Gastroesophageal sphincter (tissue), 4 donors: ENCODE measurements around the gene JAM3. TPM values are rescaled to one million over a fixed set of nuclear protein-coding genes. Genes with fewer than 3 reads are reported as not detected.

Experiments
- ATAC-seq: fragments of 150-250 bp; one replicate; pipeline ENCODE4 v1.9.1; 2016; ENCODE audit warnings: mild to moderate bottlenecking, moderate library complexity
- H3K27ac ChIP-seq, 4 donors: fragments of 200-600 bp; sonication (generic) in 3 of 4; 1 replicate in 3 of 4; 2 replicates in 1 of 4; pipeline ENCODE4 v1.5.1; 2016 to 2019
- H3K27me3 ChIP-seq: fragments of 200-600 bp; sonication (generic); one replicate; pipeline ENCODE4 v1.5.1; 2019
- H3K36me3 ChIP-seq, 2 donors: fragments of 200-600 bp; sonication (generic); one replicate each; pipeline ENCODE4 v1.5.1; 2019; ENCODE audit warnings: control low read depth in 1 of 2
- H3K4me1 ChIP-seq, 3 donors: fragments of 200-600 bp; sonication (generic); 1 replicate in 2 of 3; 2 replicates in 1 of 3; pipeline ENCODE4 v1.5.1; 2016 to 2019; ENCODE audit warnings: control low read depth in 2 of 3
- H3K4me3 ChIP-seq, 2 donors: fragments of 200-600 bp; sonication (generic); one replicate each; pipeline ENCODE4 v1.5.1; 2019; ENCODE audit warnings: mild to moderate bottlenecking in 1 of 2, moderate library complexity in 1 of 2
- H3K9me3 ChIP-seq, 3 donors: fragments of 200-600 bp; sonication (generic); one replicate each; pipeline ENCODE4 v1.5.1; 2017 to 2019; ENCODE audit warnings: control low read depth in 2 of 3
- CTCF ChIP-seq, 4 experiments: fragments of 200-600 bp in 2 of 4; fragments of 450-650 bp in 2 of 4; sonication (generic) in 1 of 4; IDR thresholded peaks; one replicate each; pipeline ENCODE4 v1.5.1; 2017 to 2019; ENCODE audit warnings: antibody characterized with exemption in 4 of 4, mild to moderate bottlenecking in 2 of 4, moderate library complexity in 2 of 4
- EP300 ChIP-seq: sonication (generic); formaldehyde crosslinking; IDR thresholded peaks from one replicate; pipeline ENCODE4 v1.6.1; 2017; ENCODE audit warnings: antibody characterized with exemption, mild to moderate bottlenecking
- POLR2A ChIP-seq, 2 donors: fragments of 450-650 bp; IDR thresholded peaks; one replicate each; pipeline ENCODE4 v1.6.1; 2017; ENCODE audit warnings: antibody characterized with exemption in 2 of 2, mild to moderate bottlenecking in 2 of 2, moderate library complexity in 1 of 2
- POLR2AphosphoS5 ChIP-seq: sonication (generic); formaldehyde crosslinking; IDR thresholded peaks from one replicate; pipeline ENCODE4 v1.6.1; 2017; ENCODE audit warnings: antibody characterized with exemption
- WGBS, 2 donors: methylation state at CpG; one replicate each; pipeline ENCODE4 v1.1.5; 2018; ENCODE audit warnings: low coverage in 1 of 2; 5-methylcytosine and 5-hydroxymethylcytosine counted together
- total RNA-seq, 4 donors: library from RNA; depleted of rRNA; stranded (reverse); fragments of >200 nt; gene quantifications; one replicate each; pipeline ENCODE4 v1.1.0, GENCODE V29; 2016

The JAM3 gene
- total RNA-seq, 4 donors from 2014 or later: 91.0 to 163 (median 104) TPM

DNA sequence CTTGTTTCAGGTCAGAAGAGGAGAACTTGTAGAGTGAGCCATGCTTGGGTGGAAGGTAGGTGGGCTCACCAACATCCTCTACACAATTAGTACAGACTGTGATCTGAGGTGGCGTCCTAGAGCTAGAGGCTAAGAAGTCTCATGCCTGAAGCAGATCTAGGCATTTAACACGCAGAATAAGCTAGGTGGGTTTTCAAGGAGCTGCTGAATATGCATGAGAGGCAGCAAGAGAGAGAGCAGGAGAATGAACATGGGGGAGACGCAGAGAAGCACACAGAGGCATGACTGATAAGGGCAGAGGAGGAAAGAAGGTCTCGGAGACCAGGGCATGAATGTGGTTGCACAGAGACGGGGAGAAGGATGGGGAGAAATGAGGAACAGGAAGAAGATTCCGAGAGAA, 36.8 kb upstream of the JAM3 start:
- ATAC-seq: no peak
- Histone ChIP-seq H3K36me3 (no peaks in the 10 kb centered on the region), H3K27me3 (no peaks in the 10 kb centered on the region), H3K4me3 (no peak overlapping the region), H3K27ac (peak overlapping the region in 3 of 4 donors; percentile 85 to 95 (median 88)), H3K4me1 (peaks cover 5 to 50% (median 29%) of the 10 kb centered on the region in 3 donors), H3K9me3 (no peaks in the 10 kb centered on the region)
- TF ChIP-seq POLR2A (IDR thresholded peaks at IDR 0.05): no peak
- TF ChIP-seq POLR2AphosphoS5: no peak
- TF ChIP-seq EP300: no peak
- no peak for TF ChIP-seq CTCF (IDR thresholded peaks at IDR 0.05)
- 72 to 78% methylated on average over 6 of the region's 6 CpGs for WGBS, 2 donors

DNA sequence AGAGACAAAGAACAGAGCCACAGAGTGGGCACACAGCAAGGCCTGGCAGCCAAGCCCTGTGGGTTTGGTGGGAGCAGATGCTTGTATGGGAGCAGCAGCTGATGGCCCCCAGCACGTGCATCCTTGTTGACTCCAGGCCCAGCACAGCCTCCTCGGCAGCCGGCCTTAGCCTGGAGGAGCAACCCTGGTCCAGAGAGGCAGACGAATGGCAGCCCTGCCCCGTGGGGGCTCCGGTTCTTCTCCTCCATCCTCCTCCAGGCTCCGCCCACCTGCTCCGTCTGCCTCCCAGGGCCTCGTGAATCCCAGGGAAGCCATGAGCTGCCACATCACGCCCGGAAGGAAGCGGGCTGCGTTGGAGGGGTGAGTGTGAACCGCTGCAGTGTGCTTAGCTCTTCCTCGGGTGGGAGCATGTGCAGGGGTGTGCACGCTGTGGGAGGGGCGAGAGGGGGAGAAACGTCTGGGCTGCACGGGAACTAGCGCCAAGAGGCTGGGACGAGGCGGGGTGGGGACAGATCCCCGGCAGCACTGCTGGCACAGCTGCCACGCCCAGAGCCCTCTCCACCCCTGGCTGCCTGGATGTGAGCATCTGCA, 36.3 kb upstream of the JAM3 start:
- no peak for TF ChIP-seq EP300
- TF ChIP-seq POLR2AphosphoS5: no peak
- no peak for TF ChIP-seq CTCF (IDR thresholded peaks at IDR 0.05)
- no peak for TF ChIP-seq POLR2A (IDR thresholded peaks at IDR 0.05)
- no peak for ATAC-seq
- Histone ChIP-seq H3K36me3 (no peaks in the 10 kb centered on the region), H3K4me1 (peaks cover 5 to 53% (median 31%) of the 10 kb centered on the region in 3 donors), H3K27me3 (no peaks in the 10 kb centered on the region), H3K4me3 (no peak overlapping the region), H3K9me3 (no peaks in the 10 kb centered on the region), H3K27ac (peak overlapping the region in 3 of 4 donors; percentile 85 to 95 (median 88))
- whole genome bisulfite sequencing, 2 donors: 40% methylated on average over 1 of the region's 24 CpGs; no CpG with 5 or more reads in 1 of the 2 donors

DNA sequence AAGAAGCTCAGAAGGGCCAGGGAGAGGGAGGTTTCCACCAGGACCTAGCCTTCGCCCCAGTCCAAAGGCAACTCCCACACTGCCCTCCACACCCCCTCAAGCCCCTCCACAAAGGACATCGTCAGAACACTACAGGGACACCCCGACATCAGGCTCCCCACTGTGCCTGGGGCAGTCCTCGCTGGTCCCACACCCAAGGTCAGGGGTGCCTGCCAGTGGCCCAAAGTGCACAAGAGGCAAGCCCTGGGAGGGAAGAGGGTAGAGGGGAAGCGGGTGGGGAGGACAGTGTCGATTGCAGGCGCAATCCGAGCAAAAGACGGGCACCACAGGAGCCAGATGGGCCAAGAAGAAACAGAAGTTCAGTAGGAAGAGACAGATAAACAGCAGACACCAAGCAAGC, 35.6 kb upstream of the JAM3 start:
- ATAC-seq: no peak
- WGBS, 2 donors: 33% methylated on average over 3 of the region's 9 CpGs; no CpG with 5 or more reads in 1 of the 2 donors
- Histone ChIP-seq H3K27ac (peak overlapping the region; percentile 68 to 95 (median 86)), H3K9me3 (no peaks in the 10 kb centered on the region), H3K4me1 (peaks cover 5 to 60% (median 38%) of the 10 kb centered on the region in 3 donors), H3K27me3 (no peaks in the 10 kb centered on the region), H3K36me3 (no peaks in the 10 kb centered on the region), H3K4me3 (peak overlapping the region in 1 of 2 donors; percentile 40)
- TF ChIP-seq POLR2AphosphoS5 (no peak), CTCF (IDR thresholded peaks at IDR 0.05) (no peak), EP300 (no peak), POLR2A (IDR thresholded peaks at IDR 0.05) (no peak)

- no peaks in the 10 kb centered on the region for H3K27me3 ChIP-seq
- H3K9me3 ChIP-seq: no peaks in the 10 kb centered on the region
- TF ChIP-seq EP300 (no peak), POLR2A (IDR thresholded peaks at IDR 0.05) (peak in 1 of 2 donors; percentile 14), POLR2AphosphoS5 (peak; percentile 53), CTCF (IDR thresholded peaks at IDR 0.05) (peak in 1 of 4 experiments; percentile 14)
- H3K27ac ChIP-seq: peak overlapping the region; percentile 68 to 95 (median 86)
- WGBS, 2 donors: 0% methylated on average over 6 to 8 of the region's 17 CpGs
- no peaks in the 10 kb centered on the region for H3K36me3 ChIP-seq
- H3K4me3 ChIP-seq: peak overlapping the region in 1 of 2 donors; percentile 40
- peaks cover 5 to 66% (median 41%) of the 10 kb centered on the region in 3 donors for H3K4me1 ChIP-seq
- ATAC-seq: peak; percentile 90
Measured at GRCh38 chr11:134033696-134034491, 35.0 kb upstream of the JAM3 start.
